GM23248 (cell line): ENCODE results near the gene PAX9.

Experiments
- EZH2 ChIP-seq: fragments of 200-600 bp; sonication (generic); IDR thresholded peaks from 2 replicates; pipeline ENCODE4 v1.6.1; 2018; ENCODE audit warnings: antibody characterized with exemption, mild to moderate bottlenecking; ENCODE audit not compliant: insufficient read depth, poor library complexity, severe bottlenecking
- EZH2phosphoT487 ChIP-seq: fragments of 200-600 bp; sonication (generic); IDR thresholded peaks from 2 replicates; pipeline ENCODE4 v1.6.1; 2018; ENCODE audit warnings: antibody characterized with exemption, moderate library complexity, mild to moderate bottlenecking, low read depth; ENCODE audit not compliant: insufficient read depth

GRCh38 chr14:36653413-36653812 is 8.2 kb upstream of the PAX9 start:
- TF ChIP-seq EZH2 (no peak), EZH2phosphoT487 (no peak)
